Measurements from ENCODE around the gene FBXO34.
A peak's percentile ranks its signal among the peaks of the same experiment; 100 is the strongest.

Gene FBXO34

DNA sequence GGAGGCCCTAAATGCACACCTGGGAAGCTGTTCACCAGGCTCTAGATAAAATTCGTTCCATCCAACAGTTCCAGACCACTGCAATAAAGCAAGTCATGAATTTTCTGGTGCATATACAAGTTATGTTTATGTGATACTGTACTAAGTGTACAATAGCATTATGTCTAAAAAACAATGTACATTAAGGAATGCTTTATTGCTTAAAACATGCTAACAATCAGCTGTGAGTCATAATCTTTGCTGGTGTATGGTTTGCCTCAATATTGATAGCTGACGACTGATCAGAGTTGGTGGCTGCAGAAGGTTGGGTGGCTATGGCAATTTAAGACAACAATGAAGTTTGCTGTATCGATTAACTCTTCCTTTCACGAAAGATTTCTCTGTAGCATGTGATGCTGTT lies 88.1 kb downstream of the FBXO34 start:
- Histone ChIP-seq H3K4me3 (ENCODE audit: low read depth, low read length) (no peak overlapping the region), H2AFZ (ENCODE audit: insufficient read depth, low read length, poor library complexity) (no peak overlapping the region), H3K4me2 (ENCODE audit: low read length) (no peak overlapping the region), H4K91ac (ENCODE audit: low read depth, low read length) (no peak overlapping the region), H3K23ac (ENCODE audit: low read length) (no peak overlapping the region), H3K4ac (ENCODE audit: low read depth, low read length) (no peak overlapping the region), H3K9ac (ENCODE audit: low read length) (no peak overlapping the region), H2BK5ac (ENCODE audit: low read depth, low read length, poor library complexity) (no peak overlapping the region), H4K8ac (ENCODE audit: low read depth, low read length) (no peak overlapping the region), H3K18ac (ENCODE audit: low read length) (no peak overlapping the region), H3K27ac (ENCODE audit: low read depth, low read length) (no peak overlapping the region), H3K14ac (ENCODE audit: low read length) (no peak overlapping the region), H2BK120ac (ENCODE audit: insufficient read depth, low read length, poor library complexity) (no peak overlapping the region), H3K79me2 (ENCODE audit: control insufficient read depth, insufficient read depth, low read length, poor library complexity) (no peaks in the 10 kb centered on the region), H3K9me3 (ENCODE audit: insufficient read depth, low read depth, low read length) (no peaks in the 10 kb centered on the region), H3K79me1 (ENCODE audit: low read length) (no peaks in the 10 kb centered on the region), H3K27me3 (ENCODE audit: insufficient read depth, low read length) (no peaks in the 10 kb centered on the region), H4K12ac (ENCODE audit: low read depth, low read length) (no peak overlapping the region), H3K4me1 (ENCODE audit: control insufficient read depth in 1 of 2, insufficient read depth in 2 of 2, low read length in 2 of 2) (no peaks in the 10 kb centered on the region), H2AK5ac (ENCODE audit: low read length) (no peak overlapping the region), H3K36me3 (ENCODE audit: control insufficient read depth in 1 of 2, insufficient read depth in 2 of 2, low read length in 2 of 2) (peaks cover 3 to 8% of the 10 kb centered on the region in 2 experiments), H2BK12ac (ENCODE audit: low read length) (no peak overlapping the region)
- DNase-seq = no peak
- no CpG with 5 or more reads among the region's 4 CpGs for WGBS (ENCODE audit: extremely low coverage, insufficient coverage, insufficient read length)

DNA sequence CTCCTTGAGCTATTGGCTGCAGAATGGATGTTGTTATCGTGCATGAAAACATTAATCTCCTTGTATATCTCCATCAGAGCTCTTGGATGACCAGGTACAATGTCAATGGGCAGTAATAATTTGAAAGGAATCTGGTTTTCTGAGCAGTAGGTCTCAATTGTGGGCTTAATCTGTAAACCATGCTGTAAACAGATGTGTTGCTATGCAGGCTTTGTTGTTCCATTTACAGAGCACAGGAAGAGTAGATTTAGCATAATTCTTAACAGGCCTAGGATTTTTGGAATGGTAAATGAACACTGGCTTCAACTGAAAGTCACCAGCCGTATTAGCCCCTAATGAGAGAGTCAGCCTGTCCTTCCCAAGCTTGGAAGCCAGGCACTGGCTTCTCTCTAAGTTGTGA lies 90.0 kb downstream of the FBXO34 start:
- Histone ChIP-seq H4K8ac (ENCODE audit: low read depth, low read length) (no peak overlapping the region), H3K4ac (ENCODE audit: low read depth, low read length) (no peak overlapping the region), H2BK5ac (ENCODE audit: low read depth, low read length, poor library complexity) (no peak overlapping the region), H2AFZ (ENCODE audit: insufficient read depth, low read length, poor library complexity) (no peak overlapping the region), H3K4me3 (ENCODE audit: low read depth, low read length) (no peak overlapping the region), H3K18ac (ENCODE audit: low read length) (no peak overlapping the region), H3K14ac (ENCODE audit: low read length) (no peak overlapping the region), H4K12ac (ENCODE audit: low read depth, low read length) (no peak overlapping the region), H3K79me1 (ENCODE audit: low read length) (no peaks in the 10 kb centered on the region), H3K9me3 (ENCODE audit: insufficient read depth, low read depth, low read length) (no peaks in the 10 kb centered on the region), H3K27ac (ENCODE audit: low read depth, low read length) (no peak overlapping the region), H3K27me3 (ENCODE audit: insufficient read depth, low read length) (no peaks in the 10 kb centered on the region), H2AK5ac (ENCODE audit: low read length) (no peak overlapping the region), H3K23ac (ENCODE audit: low read length) (no peak overlapping the region), H3K36me3 (ENCODE audit: control insufficient read depth in 1 of 2, insufficient read depth in 2 of 2, low read length in 2 of 2) (peaks cover 2% of the 10 kb centered on the region in 2 experiments), H3K4me2 (ENCODE audit: low read length) (no peak overlapping the region), H4K91ac (ENCODE audit: low read depth, low read length) (no peak overlapping the region), H3K9ac (ENCODE audit: low read length) (no peak overlapping the region), H3K79me2 (ENCODE audit: control insufficient read depth, insufficient read depth, low read length, poor library complexity) (no peaks in the 10 kb centered on the region), H2BK12ac (ENCODE audit: low read length) (no peak overlapping the region), H3K4me1 (ENCODE audit: control insufficient read depth in 1 of 2, insufficient read depth in 2 of 2, low read length in 2 of 2) (no peaks in the 10 kb centered on the region), H2BK120ac (ENCODE audit: insufficient read depth, low read length, poor library complexity) (no peak overlapping the region)
- no CpG with 5 or more reads among the region's 2 CpGs for WGBS (ENCODE audit: extremely low coverage, insufficient coverage, insufficient read length)
- no peak for DNase-seq

DNA sequence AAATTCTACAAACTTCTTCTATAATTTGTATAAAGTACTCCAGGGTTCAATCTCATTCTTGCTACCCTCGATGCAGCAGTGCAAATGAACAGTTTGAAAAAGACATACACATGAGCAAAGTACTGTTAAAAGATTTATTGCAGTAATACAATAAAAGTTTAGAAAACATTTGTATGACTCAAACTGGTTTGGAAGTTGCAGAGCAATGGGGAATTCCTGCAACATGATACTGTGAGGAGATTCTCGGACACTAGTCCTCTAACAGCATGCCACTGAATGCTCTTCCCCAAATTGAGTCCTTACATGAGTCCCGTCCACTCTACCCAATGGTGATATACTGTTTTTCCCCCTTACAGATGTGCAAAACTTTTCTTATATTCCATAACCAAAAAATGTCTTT lies 95.0 kb downstream of the FBXO34 start:
- no peak overlapping the region for H3K18ac ChIP-seq (ENCODE audit: low read length)
- no peak overlapping the region for H3K4me3 ChIP-seq (ENCODE audit: low read depth, low read length)
- no peak overlapping the region for H4K12ac ChIP-seq (ENCODE audit: low read depth, low read length)
- no peaks in the 10 kb centered on the region for H3K27me3 ChIP-seq (ENCODE audit: insufficient read depth, low read length)
- H3K14ac ChIP-seq (ENCODE audit: low read length) = no peak overlapping the region
- no peak overlapping the region for H2BK120ac ChIP-seq (ENCODE audit: insufficient read depth, low read length, poor library complexity)
- H3K4me1 ChIP-seq (ENCODE audit: control insufficient read depth in 1 of 2, insufficient read depth in 2 of 2, low read length in 2 of 2) = no peaks in the 10 kb centered on the region
- peaks cover 10 to 15% of the 10 kb centered on the region in 2 experiments for H3K36me3 ChIP-seq (ENCODE audit: control insufficient read depth in 1 of 2, insufficient read depth in 2 of 2, low read length in 2 of 2)
- H3K27ac ChIP-seq (ENCODE audit: low read depth, low read length) = no peak overlapping the region
- WGBS (ENCODE audit: extremely low coverage, insufficient coverage, insufficient read length) = no CpG with 5 or more reads among the region's 3 CpGs
- no peak overlapping the region for H2BK12ac ChIP-seq (ENCODE audit: low read length)
- peak in 1 of 2 donors; percentile 21 for DNase-seq
- H3K79me1 ChIP-seq (ENCODE audit: low read length) = no peaks in the 10 kb centered on the region
- H3K4ac ChIP-seq (ENCODE audit: low read depth, low read length) = no peak overlapping the region
- no peak overlapping the region for H2AFZ ChIP-seq (ENCODE audit: insufficient read depth, low read length, poor library complexity)
- H3K23ac ChIP-seq (ENCODE audit: low read length) = no peak overlapping the region
- H3K4me2 ChIP-seq (ENCODE audit: low read length) = no peak overlapping the region
- no peaks in the 10 kb centered on the region for H3K9me3 ChIP-seq (ENCODE audit: insufficient read depth, low read depth, low read length)
- no peak overlapping the region for H2AK5ac ChIP-seq (ENCODE audit: low read length)
- H4K8ac ChIP-seq (ENCODE audit: low read depth, low read length) = no peak overlapping the region
- H3K9ac ChIP-seq (ENCODE audit: low read length) = no peak overlapping the region
- no peak overlapping the region for H2BK5ac ChIP-seq (ENCODE audit: low read depth, low read length, poor library complexity)
- no peaks in the 10 kb centered on the region for H3K79me2 ChIP-seq (ENCODE audit: control insufficient read depth, insufficient read depth, low read length, poor library complexity)
- no peak overlapping the region for H4K91ac ChIP-seq (ENCODE audit: low read depth, low read length)

DNA sequence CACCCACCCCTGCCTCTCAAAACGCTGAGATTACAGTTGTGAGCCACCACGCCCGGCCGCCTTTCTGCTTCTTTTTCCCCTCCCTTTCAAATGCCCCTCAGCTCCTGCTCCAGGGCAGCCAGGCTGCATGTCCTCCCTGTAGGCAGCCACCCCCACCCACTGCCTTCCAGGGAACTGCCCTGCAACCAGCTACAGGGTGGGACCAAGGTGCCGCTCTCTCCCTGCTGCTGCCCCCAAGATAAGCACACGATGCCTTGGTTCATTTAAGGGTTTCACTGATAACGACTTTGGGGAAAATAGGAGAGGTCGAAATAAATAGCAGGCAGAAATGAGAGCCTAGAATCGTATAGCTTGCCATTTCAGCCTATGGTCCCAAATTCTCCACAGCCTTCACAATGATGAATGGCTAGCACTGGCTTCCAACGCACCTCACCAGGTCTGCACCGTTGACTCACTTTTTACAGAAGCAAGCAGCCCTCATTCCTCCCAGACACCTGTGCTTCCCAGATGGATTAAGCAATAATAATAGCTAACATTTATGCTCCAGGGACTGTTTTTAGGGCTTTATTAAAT lies 99.7 kb downstream of the FBXO34 start:
- Histone ChIP-seq H3K4me3 (ENCODE audit: low read depth, low read length) (no peak overlapping the region), H4K91ac (ENCODE audit: low read depth, low read length) (no peak overlapping the region), H2BK120ac (ENCODE audit: insufficient read depth, low read length, poor library complexity) (no peak overlapping the region), H3K27ac (ENCODE audit: low read depth, low read length) (no peak overlapping the region), H3K79me1 (ENCODE audit: low read length) (no peaks in the 10 kb centered on the region), H3K14ac (ENCODE audit: low read length) (no peak overlapping the region), H3K9ac (ENCODE audit: low read length) (no peak overlapping the region), H2AFZ (ENCODE audit: insufficient read depth, low read length, poor library complexity) (no peak overlapping the region), H3K36me3 (ENCODE audit: control insufficient read depth in 1 of 2, insufficient read depth in 2 of 2, low read length in 2 of 2) (peaks cover 7 to 13% of the 10 kb centered on the region in 2 experiments), H2AK5ac (ENCODE audit: low read length) (no peak overlapping the region), H2BK5ac (ENCODE audit: low read depth, low read length, poor library complexity) (no peak overlapping the region), H3K23ac (ENCODE audit: low read length) (no peak overlapping the region), H4K12ac (ENCODE audit: low read depth, low read length) (no peak overlapping the region), H3K18ac (ENCODE audit: low read length) (no peak overlapping the region), H4K8ac (ENCODE audit: low read depth, low read length) (no peak overlapping the region), H2BK12ac (ENCODE audit: low read length) (no peak overlapping the region), H3K79me2 (ENCODE audit: control insufficient read depth, insufficient read depth, low read length, poor library complexity) (no peaks in the 10 kb centered on the region), H3K9me3 (ENCODE audit: insufficient read depth, low read depth, low read length) (no peaks in the 10 kb centered on the region), H3K4me1 (ENCODE audit: control insufficient read depth in 1 of 2, insufficient read depth in 2 of 2, low read length in 2 of 2) (no peaks in the 10 kb centered on the region), H3K4ac (ENCODE audit: low read depth, low read length) (no peak overlapping the region), H3K4me2 (ENCODE audit: low read length) (no peak overlapping the region), H3K27me3 (ENCODE audit: insufficient read depth, low read length) (no peaks in the 10 kb centered on the region)
- no CpG with 5 or more reads among the region's 11 CpGs for WGBS (ENCODE audit: extremely low coverage, insufficient coverage, insufficient read length)
- no peak for DNase-seq

Data from trophoblast cell (in vitro differentiated cells and primary cell).